ENCODE measurements around the gene CLEC1A.

- TF ChIP-seq CTCF (conservative IDR thresholded peaks at IDR 0.05 in 1 of 2, IDR thresholded peaks at IDR 0.05 in 1 of 2; ENCODE audit: low read depth in 1 of 2, low read length in 2 of 2), result no peak
- no peak for TF ChIP-seq EZH2 (IDR thresholded peaks at IDR 0.05; ENCODE audit: low read length, missing control alignments)
Observed at GRCh38 chr12:10113920-10114319, 15.1 kb upstream of the CLEC1A start.
